Measurements from ENCODE around the gene MAEL. TPM values are rescaled to one million over a fixed set of nuclear protein-coding genes. Genes with fewer than 3 reads are reported as not detected.
A peak's percentile ranks its signal among the peaks of the same experiment; 100 is the strongest.

MAEL gene
- total RNA-seq, 1 experiment from 2014 or later: not detected

DNA sequence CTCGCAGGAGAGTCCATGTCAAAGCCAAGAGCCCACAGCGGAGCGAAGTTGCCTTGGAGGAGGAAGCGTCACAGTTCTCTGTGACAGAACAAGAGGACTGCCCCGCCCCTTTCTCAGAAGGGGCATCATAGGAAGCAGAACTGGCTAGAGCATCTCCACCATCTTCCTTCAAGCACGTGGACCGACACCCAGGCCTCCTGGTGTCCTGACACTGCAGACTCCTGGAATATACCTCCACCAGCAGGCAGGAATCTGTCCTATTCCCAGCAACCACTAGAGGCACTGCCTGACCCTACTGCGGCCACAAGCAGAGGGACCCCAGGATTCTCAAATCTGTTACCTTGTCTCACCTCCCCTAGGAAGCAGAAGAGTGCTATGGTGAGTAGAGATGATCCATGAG, 63.3 kb downstream of the MAEL start:
- Histone ChIP-seq H3K27ac (ENCODE audit: low read length) (no peak overlapping the region), H3K4me1 (ENCODE audit: control insufficient read depth, insufficient read depth, low read length) (no peaks in the 10 kb centered on the region), H3K27me3 (ENCODE audit: control insufficient read depth, insufficient read depth, low read length) (peaks cover 2% of the 10 kb centered on the region; the same call in 1 of the 2 replicates), H3K9me3 (ENCODE audit: control insufficient read depth, insufficient read depth, low read depth, low read length) (no peaks in the 10 kb centered on the region), H3K36me3 (ENCODE audit: control insufficient read depth, insufficient read depth, low read length) (no peaks in the 10 kb centered on the region), H3K4me3 (ENCODE audit: low read depth in 2 of 2, low read length in 2 of 2) (no peak overlapping the region)
- DNase-seq (ENCODE audit: low read depth, low spot score) (no peak), ATAC-seq (peak; percentile 64)
- ChIA-PET CTCF (interaction anchor here (0.8 to 1.3 kb wide), 2 partner anchors 142 kb away, joined by 3 to 5 read pairs; no protein-coding TSS in a partner anchor), POLR2A (no interaction called here)
- TF ChIP-seq, protein P1, sequence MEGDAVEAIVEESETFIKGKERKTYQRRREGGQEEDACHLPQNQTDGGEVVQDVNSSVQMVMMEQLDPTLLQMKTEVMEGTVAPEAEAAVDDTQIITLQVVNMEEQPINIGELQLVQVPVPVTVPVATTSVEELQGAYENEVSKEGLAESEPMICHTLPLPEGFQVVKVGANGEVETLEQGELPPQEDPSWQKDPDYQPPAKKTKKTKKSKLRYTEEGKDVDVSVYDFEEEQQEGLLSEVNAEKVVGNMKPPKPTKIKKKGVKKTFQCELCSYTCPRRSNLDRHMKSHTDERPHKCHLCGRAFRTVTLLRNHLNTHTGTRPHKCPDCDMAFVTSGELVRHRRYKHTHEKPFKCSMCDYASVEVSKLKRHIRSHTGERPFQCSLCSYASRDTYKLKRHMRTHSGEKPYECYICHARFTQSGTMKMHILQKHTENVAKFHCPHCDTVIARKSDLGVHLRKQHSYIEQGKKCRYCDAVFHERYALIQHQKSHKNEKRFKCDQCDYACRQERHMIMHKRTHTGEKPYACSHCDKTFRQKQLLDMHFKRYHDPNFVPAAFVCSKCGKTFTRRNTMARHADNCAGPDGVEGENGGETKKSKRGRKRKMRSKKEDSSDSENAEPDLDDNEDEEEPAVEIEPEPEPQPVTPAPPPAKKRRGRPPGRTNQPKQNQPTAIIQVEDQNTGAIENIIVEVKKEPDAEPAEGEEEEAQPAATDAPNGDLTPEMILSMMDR (IDR thresholded peaks at IDR 0.05): peak; percentile 72
- no peak for TF ChIP-seq SIN3A (IDR thresholded peaks at IDR 0.05; ENCODE audit: borderline replicate concordance, insufficient read depth, low read depth, low read length)
- in situ Hi-C loops (cut with HindIII; ENCODE audit: low pct_unique_long_range_greater_than_20kb, low sequenced_read_pairs): no loop called here
- BruUV-seq (replicated peaks): no TSS peak
- intact Hi-C loops (cut with micrococcal nuclease; ENCODE audit: unreplicated experiment): no loop called here

DNA sequence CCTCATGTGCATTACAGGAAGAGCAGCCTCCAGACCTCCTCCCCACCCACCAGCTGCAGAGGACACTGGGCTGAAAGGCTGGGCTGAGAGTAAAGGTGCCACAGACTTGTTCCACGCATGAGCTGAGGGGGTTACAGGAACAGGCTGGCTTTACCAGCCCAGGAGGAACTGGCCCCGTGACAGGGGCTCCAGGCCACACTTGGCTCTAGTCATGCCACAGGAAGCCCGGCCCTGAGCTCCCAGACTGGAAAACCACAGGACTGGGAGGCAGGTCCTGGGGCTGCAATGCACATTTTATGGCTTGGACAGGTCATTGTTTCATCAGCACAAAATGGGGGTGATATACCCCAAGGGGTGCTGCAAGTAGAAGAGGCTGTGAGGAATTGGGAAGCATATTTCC, 65.5 kb downstream of the MAEL start:
- no peak overlapping the region for H3K4me3 ChIP-seq (ENCODE audit: low read depth in 2 of 2, low read length in 2 of 2)
- no peak for ATAC-seq
- intact Hi-C loops (cut with micrococcal nuclease; ENCODE audit: unreplicated experiment) (no loop called here), in situ Hi-C loops (cut with HindIII; ENCODE audit: low pct_unique_long_range_greater_than_20kb, low sequenced_read_pairs) (no loop called here)
- H3K27ac ChIP-seq (ENCODE audit: low read length): no peak overlapping the region
- DNase-seq (ENCODE audit: low read depth, low spot score): no peak
- ChIA-PET CTCF (interaction anchor here (1.5 kb wide), 1 partner anchor 144 kb away, joined by 5 read pairs; no protein-coding TSS in a partner anchor), POLR2A (no interaction called here)
- no peaks in the 10 kb centered on the region for H3K36me3 ChIP-seq (ENCODE audit: control insufficient read depth, insufficient read depth, low read length)
- no peaks in the 10 kb centered on the region for H3K4me1 ChIP-seq (ENCODE audit: control insufficient read depth, insufficient read depth, low read length)
- no peaks in the 10 kb centered on the region for H3K9me3 ChIP-seq (ENCODE audit: control insufficient read depth, insufficient read depth, low read depth, low read length)
- TF ChIP-seq POLR2AphosphoS5 (IDR thresholded peaks at IDR 0.05; ENCODE audit: low read depth, low read length) (no peak), SIN3A (IDR thresholded peaks at IDR 0.05; ENCODE audit: borderline replicate concordance, insufficient read depth, low read depth, low read length) (no peak), TCF7L2 (IDR thresholded peaks at IDR 0.05; ENCODE audit: low read depth, low read length) (no peak)
- TF ChIP-seq, protein P1 (IDR thresholded peaks at IDR 0.05): no peak
- TF ChIP-seq, protein P2, sequence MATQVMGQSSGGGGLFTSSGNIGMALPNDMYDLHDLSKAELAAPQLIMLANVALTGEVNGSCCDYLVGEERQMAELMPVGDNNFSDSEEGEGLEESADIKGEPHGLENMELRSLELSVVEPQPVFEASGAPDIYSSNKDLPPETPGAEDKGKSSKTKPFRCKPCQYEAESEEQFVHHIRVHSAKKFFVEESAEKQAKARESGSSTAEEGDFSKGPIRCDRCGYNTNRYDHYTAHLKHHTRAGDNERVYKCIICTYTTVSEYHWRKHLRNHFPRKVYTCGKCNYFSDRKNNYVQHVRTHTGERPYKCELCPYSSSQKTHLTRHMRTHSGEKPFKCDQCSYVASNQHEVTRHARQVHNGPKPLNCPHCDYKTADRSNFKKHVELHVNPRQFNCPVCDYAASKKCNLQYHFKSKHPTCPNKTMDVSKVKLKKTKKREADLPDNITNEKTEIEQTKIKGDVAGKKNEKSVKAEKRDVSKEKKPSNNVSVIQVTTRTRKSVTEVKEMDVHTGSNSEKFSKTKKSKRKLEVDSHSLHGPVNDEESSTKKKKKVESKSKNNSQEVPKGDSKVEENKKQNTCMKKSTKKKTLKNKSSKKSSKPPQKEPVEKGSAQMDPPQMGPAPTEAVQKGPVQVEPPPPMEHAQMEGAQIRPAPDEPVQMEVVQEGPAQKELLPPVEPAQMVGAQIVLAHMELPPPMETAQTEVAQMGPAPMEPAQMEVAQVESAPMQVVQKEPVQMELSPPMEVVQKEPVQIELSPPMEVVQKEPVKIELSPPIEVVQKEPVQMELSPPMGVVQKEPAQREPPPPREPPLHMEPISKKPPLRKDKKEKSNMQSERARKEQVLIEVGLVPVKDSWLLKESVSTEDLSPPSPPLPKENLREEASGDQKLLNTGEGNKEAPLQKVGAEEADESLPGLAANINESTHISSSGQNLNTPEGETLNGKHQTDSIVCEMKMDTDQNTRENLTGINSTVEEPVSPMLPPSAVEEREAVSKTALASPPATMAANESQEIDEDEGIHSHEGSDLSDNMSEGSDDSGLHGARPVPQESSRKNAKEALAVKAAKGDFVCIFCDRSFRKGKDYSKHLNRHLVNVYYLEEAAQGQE (IDR thresholded peaks at IDR 0.05; ENCODE audit: insufficient read depth in 1 of 2, low read depth in 2 of 2, low read length in 1 of 2): no peak
- BruUV-seq (replicated peaks): no TSS peak
- H3K27me3 ChIP-seq (ENCODE audit: control insufficient read depth, insufficient read depth, low read length): peaks cover 2% of the 10 kb centered on the region; the same call in 1 of the 2 replicates

Data from Panc1 (cell line).